ENCODE measurements around the gene PTGIR.
A peak's percentile ranks its signal among the peaks of the same experiment; 100 is the strongest.

Gene PTGIR

DNA sequence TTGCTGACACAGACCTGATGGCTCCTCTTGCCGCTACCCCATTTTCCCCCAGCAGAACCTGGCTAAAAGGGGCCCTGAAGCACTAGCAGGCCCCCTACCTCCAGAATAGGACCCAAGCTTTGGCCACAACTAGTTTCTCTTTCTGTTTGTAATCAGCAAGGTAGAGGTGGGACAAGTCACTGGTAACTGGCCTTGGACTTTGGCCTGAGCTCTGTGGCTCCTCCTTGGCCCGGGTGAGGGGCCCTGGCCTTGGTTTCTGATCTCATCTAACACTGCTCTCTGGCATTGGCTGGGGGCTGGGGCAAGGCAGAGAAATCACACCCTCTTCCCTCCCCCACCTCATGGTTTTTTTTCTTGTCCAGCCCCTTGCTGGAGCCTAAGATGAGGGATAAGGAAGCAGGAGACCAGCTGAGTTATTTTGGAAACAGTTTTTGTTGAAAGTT lies 21.7 kb downstream of the PTGIR start:
- TF ChIP-seq SP1 (IDR thresholded peaks at IDR 0.05) (no peak), FOXA1 (IDR thresholded peaks at IDR 0.05) (no peak), ELF4 (IDR thresholded peaks at IDR 0.05) (no peak), ARNT (IDR thresholded peaks at IDR 0.05) (no peak), FOXM1 (IDR thresholded peaks at IDR 0.05; ENCODE audit: borderline replicate concordance) (no peak), BHLHE40 (IDR thresholded peaks at IDR 0.05; ENCODE audit: borderline replicate concordance) (no peak), HDGF (IDR thresholded peaks at IDR 0.05; ENCODE audit: borderline replicate concordance) (no peak), NFRKB (IDR thresholded peaks at IDR 0.05) (no peak), LEF1 (IDR thresholded peaks at IDR 0.05; ENCODE audit: borderline replicate concordance) (no peak), SUZ12 (IDR thresholded peaks at IDR 0.05) (no peak), L3MBTL2 (conservative IDR thresholded peaks at IDR 0.05) (no peak), FOXK2 (IDR thresholded peaks at IDR 0.05) (no peak)
- DNase-seq (ENCODE audit: extremely low spot score) = no peak
- POLR2A ChIA-PET = interaction anchor here (0.9 to 5.0 kb wide), 3 partner anchors 8 to 37 kb away, joined by 3 to 40 read pairs (median 5); no protein-coding TSS in a partner anchor
- CTCF ChIA-PET = interaction anchor here (0.6 to 4.2 kb wide), 2 partner anchors 11 to 66 kb away, joined by 4 to 20 read pairs; no protein-coding TSS in a partner anchor

GRCh38 chr19:46602392-46603194 lies 22.3 kb downstream of the PTGIR start:
- DNase-seq (ENCODE audit: extremely low spot score) = peak; percentile 10
- CTCF ChIA-PET = interaction anchor here (4.2 kb wide), 1 partner anchor 12 kb away, joined by 20 read pairs; no protein-coding TSS in a partner anchor
- TF ChIP-seq LEF1 (IDR thresholded peaks at IDR 0.05; ENCODE audit: borderline replicate concordance) (no peak), ARNT (IDR thresholded peaks at IDR 0.05) (no peak), FOXA1 (IDR thresholded peaks at IDR 0.05) (no peak), NFRKB (IDR thresholded peaks at IDR 0.05) (no peak), PKNOX1 (IDR thresholded peaks at IDR 0.05) (no peak), TARDBP (IDR thresholded peaks at IDR 0.05) (no peak), SUZ12 (IDR thresholded peaks at IDR 0.05) (no peak), ZNF384 (IDR thresholded peaks at IDR 0.05) (no peak)
- POLR2A ChIA-PET = interaction anchor here (0.9 to 5.0 kb wide), 8 partner anchors 8 to 186 kb away, joined by 3 to 40 read pairs (median 4); partner anchors contain the start of genes DACT3 and SLC1A5

DNA sequence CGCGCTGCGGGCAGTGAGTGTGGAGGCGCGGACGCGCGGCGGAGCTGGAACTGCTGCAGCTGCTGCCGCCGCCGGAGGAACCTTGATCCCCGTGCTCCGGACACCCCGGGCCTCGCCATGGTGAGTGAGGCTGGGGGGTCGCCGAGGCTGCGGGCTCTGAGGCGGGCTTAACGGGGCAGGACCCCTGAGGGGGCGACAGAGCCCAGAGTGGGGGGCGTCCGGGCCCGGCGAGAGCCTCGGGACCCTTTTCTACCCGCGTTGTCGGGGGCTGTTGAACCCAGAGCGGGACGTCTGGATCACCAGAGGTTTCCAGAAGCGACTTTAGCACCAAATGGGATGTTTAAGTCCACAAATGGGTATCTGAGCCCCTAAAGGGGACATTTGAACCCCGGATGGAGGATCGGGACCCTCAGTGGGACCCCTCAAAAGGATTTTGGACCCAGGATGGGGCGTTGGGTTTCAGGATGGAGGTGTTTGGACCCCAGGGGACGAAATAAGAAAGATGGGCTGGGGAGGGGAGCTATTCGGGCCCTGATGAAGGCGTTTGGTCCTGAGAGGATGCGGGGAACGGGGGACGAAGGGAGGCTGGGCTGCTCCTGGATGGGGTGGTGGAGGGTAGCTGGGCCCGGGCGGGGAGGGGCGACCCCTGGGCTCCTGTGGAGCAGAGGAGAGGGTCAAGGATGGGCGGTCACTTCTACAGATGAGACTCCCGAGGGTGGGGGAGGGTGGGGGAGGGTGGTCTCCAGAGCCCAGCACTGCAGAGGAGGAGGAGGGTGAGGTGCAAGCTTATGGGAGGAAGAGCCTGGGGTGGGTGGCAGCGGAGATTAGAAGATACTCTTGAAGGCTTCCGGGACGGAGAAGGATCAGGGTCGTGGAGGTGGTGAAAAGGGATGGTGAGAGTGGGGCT lies 23.3 kb downstream of the PTGIR start, which contains the start of gene CALM3:
TSS of gene CALM3 (plus strand) at position 13 of the 907 bp plus-strand sequence. CDS start at position 118, 105 bp downstream.
- no peak for DNase-seq (ENCODE audit: extremely low spot score)
- ChIA-PET CTCF (interaction anchor here (0.7 to 4.2 kb wide), 3 partner anchors 9 to 30 kb away, joined by 3 to 20 read pairs (median 3); no protein-coding TSS in a partner anchor), POLR2A (interaction anchor here (0.7 to 5.0 kb wide), 19 partner anchors 9 to 301 kb away, joined by 3 to 40 read pairs (median 4); partner anchors contain the start of genes DACT3 and SLC1A5)
- TF ChIP-seq TARDBP (IDR thresholded peaks at IDR 0.05) (no peak), FOXA1 (IDR thresholded peaks at IDR 0.05) (no peak), FOXK2 (IDR thresholded peaks at IDR 0.05) (no peak), CTBP1 (IDR thresholded peaks at IDR 0.05; ENCODE audit: borderline replicate concordance) (no peak), LEF1 (IDR thresholded peaks at IDR 0.05; ENCODE audit: borderline replicate concordance) (no peak), ZNF384 (IDR thresholded peaks at IDR 0.05) (no peak), PKNOX1 (IDR thresholded peaks at IDR 0.05) (no peak), HDGF (IDR thresholded peaks at IDR 0.05; ENCODE audit: borderline replicate concordance) (no peak), SUZ12 (IDR thresholded peaks at IDR 0.05) (no peak), NFRKB (IDR thresholded peaks at IDR 0.05) (no peak), BHLHE40 (IDR thresholded peaks at IDR 0.05; ENCODE audit: borderline replicate concordance) (no peak)

DNA sequence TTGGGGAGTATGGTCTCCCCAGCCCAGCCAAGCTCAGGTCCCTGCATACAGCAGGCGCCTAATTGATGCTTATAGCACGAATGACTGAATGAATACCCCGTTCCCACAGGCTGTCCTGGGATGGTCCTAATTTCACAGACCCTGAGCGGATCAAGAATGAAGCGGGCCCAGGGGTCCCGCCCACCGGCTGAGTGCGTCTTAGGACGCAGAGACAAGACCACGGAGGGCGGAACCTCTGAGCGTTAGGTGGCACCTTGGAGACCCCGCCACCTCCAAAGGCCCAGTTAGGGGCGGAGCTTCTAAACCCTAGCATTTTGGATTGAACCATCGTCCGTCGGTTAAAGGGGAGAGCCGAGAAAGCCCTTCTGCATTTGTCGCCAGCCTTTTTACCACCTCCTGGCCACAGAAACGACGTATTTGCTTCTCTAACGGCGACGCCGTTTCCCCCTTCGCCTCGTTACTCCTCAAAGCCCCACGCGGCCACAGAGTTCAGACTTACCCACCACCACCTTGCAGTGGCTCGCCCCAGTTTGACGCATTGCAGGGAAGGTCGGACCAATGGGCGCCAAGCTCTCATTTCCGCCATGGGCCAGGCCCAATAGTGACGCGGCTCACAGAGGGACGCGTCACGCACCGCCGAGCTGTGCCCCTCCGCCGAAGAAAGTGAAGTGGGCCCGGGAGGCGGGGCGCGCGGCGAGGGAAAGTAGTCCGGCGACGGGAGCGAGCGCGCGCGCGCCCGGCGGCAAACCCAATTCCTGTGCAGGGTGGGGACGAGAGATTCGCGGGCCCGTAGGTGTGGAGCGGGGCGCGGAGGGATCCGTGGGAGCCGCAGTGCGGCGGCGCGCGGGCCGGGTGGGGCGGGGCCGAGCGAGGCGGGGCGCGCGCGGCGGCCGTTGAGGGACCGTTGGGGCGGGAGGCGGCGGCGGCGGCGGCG lies 24.2 kb downstream of the PTGIR start:
- DNase-seq (ENCODE audit: extremely low spot score) = peak; percentile 91
- CTCF ChIA-PET = interaction anchor here (1.0 to 4.2 kb wide), 2 partner anchors 10 to 14 kb away, joined by 3 to 20 read pairs; no protein-coding TSS in a partner anchor
- TF ChIP-seq BHLHE40 (IDR thresholded peaks at IDR 0.05; ENCODE audit: borderline replicate concordance) (peak; percentile 90), CTBP1 (IDR thresholded peaks at IDR 0.05; ENCODE audit: borderline replicate concordance) (peak; percentile 80), ZNF384 (IDR thresholded peaks at IDR 0.05) (no peak), L3MBTL2 (conservative IDR thresholded peaks at IDR 0.05) (peak; percentile 50; the same call in 1 of the 2 replicates), FOXA1 (IDR thresholded peaks at IDR 0.05) (no peak), NFRKB (IDR thresholded peaks at IDR 0.05) (no peak; the same call in 1 of the 2 replicates), TARDBP (IDR thresholded peaks at IDR 0.05) (peak; percentile 97), SP1 (IDR thresholded peaks at IDR 0.05) (peak; percentile 64), ELF4 (IDR thresholded peaks at IDR 0.05) (no peak), LEF1 (IDR thresholded peaks at IDR 0.05; ENCODE audit: borderline replicate concordance) (0 out of 2 replicates have a peak, but pooled peaks have one; percentile 58), SUZ12 (IDR thresholded peaks at IDR 0.05) (no peak), HDGF (IDR thresholded peaks at IDR 0.05; ENCODE audit: borderline replicate concordance) (no peak), FOXK2 (IDR thresholded peaks at IDR 0.05) (no peak), PKNOX1 (IDR thresholded peaks at IDR 0.05) (no peak), ARNT (IDR thresholded peaks at IDR 0.05) (peak; percentile 46; the same call in 1 of the 2 replicates), FOXM1 (IDR thresholded peaks at IDR 0.05; ENCODE audit: borderline replicate concordance) (peak; percentile 23; the same call in 1 of the 2 replicates)
- POLR2A ChIA-PET = interaction anchor here (0.5 to 5.0 kb wide), 27 partner anchors 9 to 300 kb away, joined by 3 to 40 read pairs (median 4); partner anchors contain the start of gene CCDC8

Data from HEK293T (cell line).